SU-DHL-6 (cell line): Measurements from ENCODE around the gene RAPGEF3.
A peak's percentile ranks its signal among the peaks of the same experiment; 100 is the strongest.

ENCODE experiments used
- H2AFZ ChIP-seq: fragments of 200-600 bp; sonication (generic); 2 replicates; pipeline ENCODE4 v1.6.1; 2014; ENCODE audit warnings: low read depth, mild to moderate bottlenecking, moderate library complexity, mixed read lengths, antibody characterized with exemption, low read length; ENCODE audit not compliant: severe bottlenecking
- H3F3A ChIP-seq: fragments of 200-600 bp; shearing (Covaris generic); 2 replicates; pipeline ENCODE4 v1.6.0; 2016; ENCODE audit warnings: antibody characterized with exemption, mild to moderate bottlenecking; ENCODE audit not compliant: insufficient read depth
- H3K27ac ChIP-seq: fragments of 200-600 bp; sonication (generic); 2 replicates; pipeline ENCODE4 v1.5.1; 2016; ENCODE audit warnings: low read depth, mild to moderate bottlenecking, low read length, moderate library complexity, mixed read lengths
- H3K27me3 ChIP-seq: fragments of 200-600 bp; sonication (generic), shearing (Covaris generic); 2 replicates; pipeline ENCODE4 v1.6.0; 2014; ENCODE audit warnings: mild to moderate bottlenecking, low read length
- H3K36me3 ChIP-seq: fragments of 200-600 bp; sonication (generic); 2 replicates; pipeline ENCODE4 v1.6.1; 2014; ENCODE audit warnings: mild to moderate bottlenecking, low read length, mixed read lengths
- H3K4me2 ChIP-seq: fragments of 300-600, 200-600 bp; shearing (Covaris generic), sonication (generic); 2 replicates; pipeline ENCODE4 v1.6.0; 2014; ENCODE audit warnings: low read length, low read depth, mild to moderate bottlenecking; ENCODE audit not compliant: poor library complexity, severe bottlenecking
- H3K4me3 ChIP-seq: fragments of 200-600 bp; sonication (generic); 2 replicates; pipeline ENCODE4 v1.5.1; 2014; ENCODE audit warnings: antibody characterized with exemption, low read length, mild to moderate bottlenecking, mixed read lengths; ENCODE audit not compliant: insufficient read depth, poor library complexity, severe bottlenecking
- H3K79me2 ChIP-seq: fragments of 200-600 bp; sonication (generic); 2 replicates; pipeline ENCODE4 v1.6.1; 2014; ENCODE audit warnings: mild to moderate bottlenecking, low read length, moderate library complexity; ENCODE audit not compliant: insufficient read depth
- H3K9ac ChIP-seq: fragments of 200-600 bp; sonication (generic); 2 replicates; pipeline ENCODE4 v1.7.0; 2014; ENCODE audit warnings: mild to moderate bottlenecking, low read length
- H3K9me2 ChIP-seq: fragments of 200-600 bp; sonication (generic); replicated peaks from 2 replicates; pipeline ENCODE4 v1.6.1; 2014; ENCODE audit warnings: low read length; ENCODE audit not compliant: insufficient read depth
- H3K9me3 ChIP-seq: fragments of 200-600 bp; sonication (generic); 2 replicates; pipeline ENCODE4 v1.6.1; 2014; ENCODE audit warnings: low read length, mixed read lengths; ENCODE audit not compliant: insufficient read depth
- H4K20me1 ChIP-seq: fragments of 200-600 bp; sonication (generic); 2 replicates; pipeline ENCODE4 v1.6.1; 2014; ENCODE audit warnings: low read depth, mild to moderate bottlenecking, antibody characterized with exemption, low read length, moderate library complexity, mixed read lengths
- EZH2phosphoT487 ChIP-seq: fragments of 200-600 bp; sonication (generic), shearing (Covaris generic); conservative IDR thresholded peaks from 2 replicates; pipeline ENCODE4 v1.6.1; 2018; ENCODE audit warnings: mild to moderate bottlenecking, antibody characterized with exemption, low read length, moderate library complexity, mixed read lengths
- TF ChIP-seq, protein P1 (sequence below): fragments of 200-600 bp; sonication (generic); IDR thresholded peaks from one replicate; pipeline ENCODE4 v1.5.1; 2017; ENCODE audit warnings: antibody characterized with exemption, mild to moderate bottlenecking, low read length, moderate library complexity; ENCODE audit not compliant: insufficient read depth, poor library complexity, severe bottlenecking

Gene RAPGEF3

GRCh38 chr12:47773062-47773857, 14.6 kb upstream of the RAPGEF3 start, which contains the start of gene SLC48A1:
Gene SLC48A1, plus strand, starts transcription at chr12:47773238. Its CDS starts 67 bp downstream, at chr12:47773305.
- no peaks in the 10 kb centered on the region for H3K79me2 ChIP-seq
- H4K20me1 ChIP-seq: no peaks in the 10 kb centered on the region
- no peaks in the 10 kb centered on the region for H3K9me3 ChIP-seq
- TF ChIP-seq, protein P1, sequence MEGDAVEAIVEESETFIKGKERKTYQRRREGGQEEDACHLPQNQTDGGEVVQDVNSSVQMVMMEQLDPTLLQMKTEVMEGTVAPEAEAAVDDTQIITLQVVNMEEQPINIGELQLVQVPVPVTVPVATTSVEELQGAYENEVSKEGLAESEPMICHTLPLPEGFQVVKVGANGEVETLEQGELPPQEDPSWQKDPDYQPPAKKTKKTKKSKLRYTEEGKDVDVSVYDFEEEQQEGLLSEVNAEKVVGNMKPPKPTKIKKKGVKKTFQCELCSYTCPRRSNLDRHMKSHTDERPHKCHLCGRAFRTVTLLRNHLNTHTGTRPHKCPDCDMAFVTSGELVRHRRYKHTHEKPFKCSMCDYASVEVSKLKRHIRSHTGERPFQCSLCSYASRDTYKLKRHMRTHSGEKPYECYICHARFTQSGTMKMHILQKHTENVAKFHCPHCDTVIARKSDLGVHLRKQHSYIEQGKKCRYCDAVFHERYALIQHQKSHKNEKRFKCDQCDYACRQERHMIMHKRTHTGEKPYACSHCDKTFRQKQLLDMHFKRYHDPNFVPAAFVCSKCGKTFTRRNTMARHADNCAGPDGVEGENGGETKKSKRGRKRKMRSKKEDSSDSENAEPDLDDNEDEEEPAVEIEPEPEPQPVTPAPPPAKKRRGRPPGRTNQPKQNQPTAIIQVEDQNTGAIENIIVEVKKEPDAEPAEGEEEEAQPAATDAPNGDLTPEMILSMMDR: peak; percentile 27
- no peak for TF ChIP-seq EZH2phosphoT487
- peak within 1 kb of the TSS; percentile 86 for H3K4me2 ChIP-seq
- H3K9ac ChIP-seq: peak within 1 kb of the TSS; percentile 77
- no peaks in the 10 kb centered on the region for H3K9me2 ChIP-seq
- H2AFZ ChIP-seq: peak within 1 kb of the TSS; percentile 94
- no peaks in the 10 kb centered on the region for H3K27me3 ChIP-seq
- H3F3A ChIP-seq: no peaks in the 10 kb centered on the region
- H3K4me3 ChIP-seq: peak within 1 kb of the TSS; percentile 86
- peak within 1 kb of the TSS; percentile 43; the same call in 1 of the 2 replicates for H3K27ac ChIP-seq
- H3K36me3 ChIP-seq: no peaks in the 10 kb centered on the region

DNA sequence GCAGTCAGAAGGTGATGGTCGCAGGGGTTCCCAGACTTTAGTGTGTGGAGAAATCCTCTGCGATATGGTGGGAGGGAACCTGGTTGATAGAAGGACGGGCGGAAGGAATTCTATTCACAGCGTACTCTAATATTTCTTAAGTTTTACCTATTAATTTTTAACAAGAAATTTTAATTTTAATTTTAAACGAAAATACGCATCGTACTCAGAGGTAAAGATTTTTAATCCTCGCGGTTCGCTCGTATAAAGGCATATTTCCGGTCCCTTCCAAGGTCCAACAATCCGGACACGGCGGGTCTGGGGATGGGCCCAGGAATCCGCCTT, 14.0 kb upstream of the RAPGEF3 start:
- peak overlapping the region; percentile 86 for H3K4me2 ChIP-seq
- no peak overlapping the region for H3K27ac ChIP-seq

GRCh38 chr12:47772094-47772660, 13.5 kb upstream of the RAPGEF3 start:
- H3K4me3 ChIP-seq: no peak overlapping the region
- H3K9me2 ChIP-seq: no peaks in the 10 kb centered on the region
- no peaks in the 10 kb centered on the region for H3K27me3 ChIP-seq
- H3K9me3 ChIP-seq: no peaks in the 10 kb centered on the region
- TF ChIP-seq, protein P1: no peak
- no peak for TF ChIP-seq EZH2phosphoT487
- H3K36me3 ChIP-seq: no peaks in the 10 kb centered on the region
- no peaks in the 10 kb centered on the region for H3K79me2 ChIP-seq
- peak overlapping the region; percentile 86 for H3K4me2 ChIP-seq
- H3F3A ChIP-seq: no peaks in the 10 kb centered on the region
- H3K9ac ChIP-seq: 0 out of 2 replicates have a peak overlapping the region, but pooled peaks have one; percentile 77
- H2AFZ ChIP-seq: no peak overlapping the region
- H4K20me1 ChIP-seq: no peaks in the 10 kb centered on the region
- no peak overlapping the region for H3K27ac ChIP-seq

More for the DNA sequence above, 14.0 kb upstream of the RAPGEF3 start:
- Histone ChIP-seq H3K9me2 (no peaks in the 10 kb centered on the region), H2AFZ (no peak overlapping the region), H3K79me2 (no peaks in the 10 kb centered on the region), H3K9ac (peak overlapping the region; percentile 77; the same call in 1 of the 2 replicates), H3K9me3 (no peaks in the 10 kb centered on the region), H3K36me3 (no peaks in the 10 kb centered on the region), H3F3A (no peaks in the 10 kb centered on the region), H3K27me3 (no peaks in the 10 kb centered on the region), H3K4me3 (peak overlapping the region; percentile 55), H4K20me1 (no peaks in the 10 kb centered on the region)
- TF ChIP-seq, protein P1: no peak
- no peak for TF ChIP-seq EZH2phosphoT487
